Esophagus squamous epithelium (tissue), 5 donors: ENCODE measurements around the gene CLEC11A. TPM values are rescaled to one million over a fixed set of nuclear protein-coding genes. Genes with fewer than 3 reads are reported as not detected.
"Not testable (repeated sequence)": the region's sequence is repeated elsewhere in the genome, so short reads cannot be mapped to it uniquely, and the experiment has no call there.

Source experiments
- DNase-seq: peaks from one replicate; lab custom pipeline; 2025; lab: John Stamatoyannopoulos, UW
- H3K27ac ChIP-seq, 4 donors: fragments of 200-600 bp; sonication (generic); one replicate each; pipeline ENCODE4 v1.5.1; 2016 to 2019; ENCODE audit warnings: mild to moderate bottlenecking in 1 of 4
- H3K27me3 ChIP-seq, 4 donors: fragments of 200-600 bp; sonication (generic); 1 replicate in 3 of 4; 2 replicates in 1 of 4; pipeline versions ENCODE4 v1.5.1 to v1.6.0; 2017 to 2021; ENCODE audit warnings: antibody characterized with exemption in 1 of 4
- H3K36me3 ChIP-seq, 3 donors: fragments of 200-600 bp; sonication (generic); one replicate each; pipeline ENCODE4 v1.5.1; 2016 to 2019
- H3K4me1 ChIP-seq, 3 donors: fragments of 200-600 bp; sonication (generic); one replicate each; pipeline ENCODE4 v1.5.1; 2017 to 2019
- H3K4me3 ChIP-seq, 4 donors: fragments of 200-600 bp; sonication (generic); 1 replicate in 3 of 4; 2 replicates in 1 of 4; pipeline ENCODE4 v1.5.1; 2016 to 2019; ENCODE audit warnings: mild to moderate bottlenecking in 2 of 4, moderate library complexity in 1 of 4
- H3K9me3 ChIP-seq, 3 donors: fragments of 200-600 bp; sonication (generic); one replicate each; pipeline ENCODE4 v1.5.1; 2016 to 2019
- POLR2A ChIP-seq, 4 donors: fragments of 450-650 bp; IDR thresholded peaks; one replicate each; pipeline ENCODE4 v1.6.1; 2017; ENCODE audit warnings: antibody characterized with exemption in 4 of 4, mild to moderate bottlenecking in 4 of 4, moderate library complexity in 3 of 4
- WGBS, 2 donors: methylation state at CpG; one replicate each; pipeline ENCODE4 v1.1.5; 2018; 5-methylcytosine and 5-hydroxymethylcytosine counted together
- intact Hi-C: fragments of 100-400 bp; cut with DNase I; formaldehyde crosslinking; loops from one replicate; pipeline ENCODE4 v1.15.0; 2022
- total RNA-seq, 4 donors: library from RNA; depleted of rRNA; stranded (reverse); fragments of >200 nt; gene quantifications; one replicate each; pipeline ENCODE4 v1.1.0, GENCODE V29; 2016
- TF ChIP-seq, protein P1 (sequence below), 6 experiments: fragments of 450-650 bp in 4 of 6; fragments of 200-600 bp in 2 of 6; sonication (generic) in 2 of 6; IDR thresholded peaks; one replicate each; pipeline ENCODE4 v1.5.1; 2016 to 2019; ENCODE audit warnings: antibody characterized with exemption in 6 of 6, mild to moderate bottlenecking in 4 of 6, moderate library complexity in 4 of 6
- donor health status: DM: yes; HTN: yes; CAD: no.

The CLEC11A gene
- total RNA-seq, 4 donors from 2014 or later: 0.80 to 11.1 (median 3.9) TPM

GRCh38 chr19:50745221-50745620 lies 22.1 kb downstream of the CLEC11A start:
- H3K27me3 ChIP-seq: peaks cover 0 to 54% (median 0%) of the 10 kb centered on the region in 4 donors
- no peaks in the 10 kb centered on the region for H3K9me3 ChIP-seq
- no peak for DNase-seq
- no peak overlapping the region for H3K4me3 ChIP-seq
- peaks cover 0 to 4% (median 0%) of the 10 kb centered on the region in 3 donors for H3K4me1 ChIP-seq
- no peaks in the 10 kb centered on the region for H3K36me3 ChIP-seq
- intact Hi-C loops: no loop called here
- TF ChIP-seq, protein P1, sequence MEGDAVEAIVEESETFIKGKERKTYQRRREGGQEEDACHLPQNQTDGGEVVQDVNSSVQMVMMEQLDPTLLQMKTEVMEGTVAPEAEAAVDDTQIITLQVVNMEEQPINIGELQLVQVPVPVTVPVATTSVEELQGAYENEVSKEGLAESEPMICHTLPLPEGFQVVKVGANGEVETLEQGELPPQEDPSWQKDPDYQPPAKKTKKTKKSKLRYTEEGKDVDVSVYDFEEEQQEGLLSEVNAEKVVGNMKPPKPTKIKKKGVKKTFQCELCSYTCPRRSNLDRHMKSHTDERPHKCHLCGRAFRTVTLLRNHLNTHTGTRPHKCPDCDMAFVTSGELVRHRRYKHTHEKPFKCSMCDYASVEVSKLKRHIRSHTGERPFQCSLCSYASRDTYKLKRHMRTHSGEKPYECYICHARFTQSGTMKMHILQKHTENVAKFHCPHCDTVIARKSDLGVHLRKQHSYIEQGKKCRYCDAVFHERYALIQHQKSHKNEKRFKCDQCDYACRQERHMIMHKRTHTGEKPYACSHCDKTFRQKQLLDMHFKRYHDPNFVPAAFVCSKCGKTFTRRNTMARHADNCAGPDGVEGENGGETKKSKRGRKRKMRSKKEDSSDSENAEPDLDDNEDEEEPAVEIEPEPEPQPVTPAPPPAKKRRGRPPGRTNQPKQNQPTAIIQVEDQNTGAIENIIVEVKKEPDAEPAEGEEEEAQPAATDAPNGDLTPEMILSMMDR (IDR thresholded peaks at IDR 0.05): no peak
- TF ChIP-seq POLR2A (IDR thresholded peaks at IDR 0.05): no peak
- WGBS, 2 donors: 59 to 67% methylated on average over 10 of the region's 10 CpGs
- no peak overlapping the region for H3K27ac ChIP-seq

- H3K9me3 ChIP-seq, DNase-seq, H3K4me3 ChIP-seq, H3K4me1 ChIP-seq, intact Hi-C loops, H3K27ac ChIP-seq, H3K36me3 ChIP-seq: not testable (repeated sequence)
- peaks cover 0 to 49% (median 0%) of the 10 kb centered on the region in 4 donors for H3K27me3 ChIP-seq
- 81 to 87% methylated on average over 14 of the region's 14 CpGs for whole genome bisulfite sequencing, 2 donors
These were observed 24.0 kb downstream of the CLEC11A start for GRCh38 chr19:50747141-50747540.

DNA sequence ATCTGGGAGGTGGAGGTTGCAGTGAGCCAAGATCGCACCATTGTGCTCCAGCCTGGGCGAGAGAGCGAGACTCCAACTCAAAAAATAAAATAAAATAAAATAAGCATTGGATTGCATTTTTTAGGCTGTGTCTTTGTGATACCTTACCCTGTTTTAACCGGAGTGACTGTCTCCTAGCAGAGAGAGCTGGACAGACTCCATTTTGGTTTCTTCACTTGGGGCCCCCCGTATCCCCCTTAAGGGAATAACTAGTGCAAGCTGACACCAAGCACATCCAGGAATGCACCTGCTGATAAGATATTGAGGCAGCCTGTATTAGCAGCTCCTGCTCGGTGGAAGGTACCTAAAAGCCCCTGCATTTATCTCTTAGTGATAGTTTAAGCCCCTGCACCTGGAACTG lies 26.3 kb downstream of the CLEC11A start:
- WGBS, 2 donors: 53 to 58% methylated on average over 6 of the region's 6 CpGs
- peaks cover 0 to 36% (median 0%) of the 10 kb centered on the region in 4 donors for H3K27me3 ChIP-seq
- intact Hi-C loops: no loop called here
- H3K4me1 ChIP-seq: no peaks in the 10 kb centered on the region
- H3K27ac ChIP-seq: no peak overlapping the region
- TF ChIP-seq POLR2A (IDR thresholded peaks at IDR 0.05): no peak
- TF ChIP-seq, protein P1 (IDR thresholded peaks at IDR 0.05): no peak
- no peaks in the 10 kb centered on the region for H3K36me3 ChIP-seq
- H3K4me3 ChIP-seq: no peak overlapping the region
- DNase-seq: no peak
- no peaks in the 10 kb centered on the region for H3K9me3 ChIP-seq

- intact Hi-C loops: no loop called here
- 57 to 64% methylated on average over 4 to 15 of the region's 15 CpGs for WGBS, 2 donors
- H3K9me3 ChIP-seq: no peaks in the 10 kb centered on the region
- H3K27me3 ChIP-seq: peaks cover 0 to 42% (median 0%) of the 10 kb centered on the region in 4 donors
- DNase-seq: no peak
- TF ChIP-seq POLR2A (IDR thresholded peaks at IDR 0.05): no peak
- TF ChIP-seq, protein P1 (IDR thresholded peaks at IDR 0.05): no peak
- no peak overlapping the region for H3K4me3 ChIP-seq
- H3K4me1 ChIP-seq: no peaks in the 10 kb centered on the region
- no peaks in the 10 kb centered on the region for H3K36me3 ChIP-seq
- no peak overlapping the region for H3K27ac ChIP-seq
These were observed 26.8 kb downstream of the CLEC11A start for GRCh38 chr19:50750010-50750409.

GRCh38 chr19:50753879-50754278 lies 30.7 kb downstream of the CLEC11A start:
- TF ChIP-seq, protein P1 (IDR thresholded peaks at IDR 0.05): no peak
- no peak for TF ChIP-seq POLR2A (IDR thresholded peaks at IDR 0.05)
- H3K4me3 ChIP-seq: no peak overlapping the region
- H3K27ac ChIP-seq: no peak overlapping the region
- intact Hi-C loops: no loop called here
- WGBS, 2 donors: 76 to 78% methylated on average over 3 to 4 of the region's 4 CpGs
- peaks cover 0 to 53% (median 0%) of the 10 kb centered on the region in 4 donors for H3K27me3 ChIP-seq
- no peak for DNase-seq
- no peaks in the 10 kb centered on the region for H3K36me3 ChIP-seq
- H3K9me3 ChIP-seq: no peaks in the 10 kb centered on the region
- H3K4me1 ChIP-seq: no peaks in the 10 kb centered on the region

DNA sequence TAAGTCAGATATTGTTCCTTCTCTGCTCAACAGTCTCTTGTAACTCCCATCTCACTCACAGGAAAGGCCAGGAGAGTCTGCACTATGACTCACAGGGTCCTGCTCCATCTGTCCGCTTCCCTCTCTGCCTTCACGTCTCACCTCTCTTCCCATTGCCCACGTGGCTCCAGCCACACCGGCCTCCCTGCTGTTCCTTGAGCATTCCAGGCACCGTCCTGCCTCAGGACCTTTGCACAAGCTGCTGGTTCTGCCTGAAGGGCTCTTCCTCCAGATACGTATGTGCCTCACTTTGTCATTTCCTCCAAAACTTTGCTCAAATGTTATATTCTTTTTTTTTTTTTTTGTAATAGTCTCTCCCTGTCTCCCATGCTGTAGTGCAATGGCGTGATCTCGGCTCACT lies 33.1 kb downstream of the CLEC11A start:
- peaks cover 0 to 33% (median 0%) of the 10 kb centered on the region in 4 donors for H3K27me3 ChIP-seq
- intact Hi-C loops, DNase-seq, H3K4me1 ChIP-seq, H3K4me3 ChIP-seq, H3K27ac ChIP-seq, H3K36me3 ChIP-seq, H3K9me3 ChIP-seq: not testable (repeated sequence)
- 68 to 69% methylated on average over 8 of the region's 8 CpGs for WGBS, 2 donors

DNA sequence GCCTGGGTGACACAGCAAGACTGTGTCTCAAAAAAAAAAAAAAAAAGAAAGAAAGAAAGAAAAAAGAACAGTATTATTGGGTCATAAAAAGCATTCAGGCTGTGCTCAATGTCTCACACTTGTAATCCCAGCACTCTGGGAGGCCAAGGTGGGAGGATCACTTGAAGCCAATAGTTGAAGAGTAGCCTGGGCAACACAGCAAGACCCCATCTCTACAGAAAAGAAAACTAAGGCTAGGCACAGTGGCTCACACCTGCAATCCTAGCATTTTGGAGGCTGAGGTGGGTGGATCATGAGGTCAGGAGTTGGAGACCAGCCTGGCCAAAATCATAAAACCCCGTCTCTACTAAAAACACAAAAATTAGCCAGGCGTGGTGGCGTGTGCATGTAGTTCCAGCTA lies 34.5 kb downstream of the CLEC11A start:
- H3K9me3 ChIP-seq, H3K4me1 ChIP-seq, H3K27ac ChIP-seq, H3K36me3 ChIP-seq, intact Hi-C loops, H3K4me3 ChIP-seq, DNase-seq: not testable (repeated sequence)
- 85 to 92% methylated on average over 3 of the region's 3 CpGs for WGBS, 2 donors
- H3K27me3 ChIP-seq: peaks cover 0 to 30% (median 0%) of the 10 kb centered on the region in 4 donors

DNA sequence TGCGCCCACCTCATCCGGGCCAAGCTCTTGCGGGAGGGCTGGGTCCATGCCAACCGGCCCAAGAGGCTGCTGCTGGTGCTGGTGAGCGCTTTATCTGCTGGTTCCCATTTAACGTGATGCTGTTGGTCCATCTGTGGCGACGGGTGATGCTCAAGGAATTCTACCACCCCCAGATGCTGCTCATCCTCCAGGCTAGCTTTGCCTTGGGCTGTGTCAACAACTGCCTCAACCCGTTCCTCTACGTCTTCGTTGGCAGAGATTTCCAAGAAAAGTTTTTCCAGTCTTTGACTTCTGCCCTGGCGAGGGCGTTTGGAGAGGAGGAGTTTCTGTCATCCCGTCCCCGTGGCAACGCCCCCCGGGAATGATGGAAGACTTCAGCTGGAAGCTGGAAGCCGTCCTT lies 35.9 kb downstream of the CLEC11A start:
- 68 to 83% methylated on average over 5 to 11 of the region's 18 CpGs for WGBS, 2 donors
- not testable (repeated sequence) for H3K9me3 ChIP-seq

More for the DNA sequence above, 35.9 kb downstream of the CLEC11A start:
- intact Hi-C loops, H3K36me3 ChIP-seq, H3K27ac ChIP-seq, H3K4me3 ChIP-seq, H3K4me1 ChIP-seq, DNase-seq: not testable (repeated sequence)
- peaks cover 0 to 38% (median 0%) of the 10 kb centered on the region in 4 donors for H3K27me3 ChIP-seq
